Tibial artery (tissue), 4 donors: Measurements from ENCODE around the gene HEPACAM.

Source experiments
- DNase-seq, 2 donors: peaks; one replicate each; pipeline ENCODE4 v3.0.0-alpha.2; 2019
- H3K27ac ChIP-seq, 2 donors: fragments of 200-600 bp; sonication (generic) in 1 of 2; 1 replicate in 1 of 2; 2 replicates in 1 of 2; pipeline ENCODE4 v1.5.1; 2018 to 2019; ENCODE audit warnings: mild to moderate bottlenecking in 1 of 2
- H3K27me3 ChIP-seq, 2 donors: fragments of 200-600 bp; sonication (generic) in 1 of 2; one replicate each; pipeline versions ENCODE4 v1.5.1 to v1.6.0; 2016 to 2019
- H3K36me3 ChIP-seq, 3 donors: fragments of 200-600 bp; sonication (generic) in 2 of 3; one replicate each; pipeline ENCODE4 v1.5.1; 2016 to 2019; ENCODE audit warnings: mild to moderate bottlenecking in 2 of 3
- H3K4me1 ChIP-seq, 4 donors: fragments of 200-600 bp; sonication (generic) in 2 of 4; 1 replicate in 3 of 4; 2 replicates in 1 of 4; pipeline ENCODE4 v1.5.1; 2016 to 2019
- H3K4me3 ChIP-seq, 2 donors: fragments of 200-600 bp; sonication (generic) in 1 of 2; 1 replicate in 1 of 2; 2 replicates in 1 of 2; pipeline ENCODE4 v1.5.1; 2018 to 2019; ENCODE audit warnings: mild to moderate bottlenecking in 2 of 2
- H3K9me3 ChIP-seq, 3 donors: fragments of 200-600 bp; sonication (generic) in 1 of 3; one replicate each; pipeline ENCODE4 v1.5.1; 2016 to 2019
- CTCF ChIP-seq, 2 experiments: fragments of 200-600 bp in 1 of 2; fragments of 450-650 bp in 1 of 2; IDR thresholded peaks; one replicate each; pipeline ENCODE4 v1.5.1; 2017 to 2019; ENCODE audit warnings: antibody characterized with exemption in 2 of 2, mild to moderate bottlenecking in 1 of 2, moderate library complexity in 1 of 2
- intact Hi-C: fragments of 100-400 bp; cut with DNase I; formaldehyde crosslinking; loops from one replicate; pipeline ENCODE4 v1.15.0; 2023; ENCODE audit warnings: low total_unique reads

The HEPACAM gene

GRCh38 chr11:124877631-124877909 lies 58.3 kb downstream of the HEPACAM start:
- peaks cover 0 to 29% of the 10 kb centered on the region in 2 donors for H3K27me3 ChIP-seq
- DNase-seq = no peak
- H3K4me1 ChIP-seq = peaks cover 0 to 19% (median 11%) of the 10 kb centered on the region in 4 donors
- no peaks in the 10 kb centered on the region for H3K36me3 ChIP-seq
- intact Hi-C loops = no loop called here
- peak overlapping the region; percentile 56 to 59 for H3K4me3 ChIP-seq
- no peaks in the 10 kb centered on the region for H3K9me3 ChIP-seq
- peak overlapping the region in 1 of 2 donors; percentile 85 for H3K27ac ChIP-seq
- no peak for TF ChIP-seq CTCF (IDR thresholded peaks at IDR 0.05)

DNA sequence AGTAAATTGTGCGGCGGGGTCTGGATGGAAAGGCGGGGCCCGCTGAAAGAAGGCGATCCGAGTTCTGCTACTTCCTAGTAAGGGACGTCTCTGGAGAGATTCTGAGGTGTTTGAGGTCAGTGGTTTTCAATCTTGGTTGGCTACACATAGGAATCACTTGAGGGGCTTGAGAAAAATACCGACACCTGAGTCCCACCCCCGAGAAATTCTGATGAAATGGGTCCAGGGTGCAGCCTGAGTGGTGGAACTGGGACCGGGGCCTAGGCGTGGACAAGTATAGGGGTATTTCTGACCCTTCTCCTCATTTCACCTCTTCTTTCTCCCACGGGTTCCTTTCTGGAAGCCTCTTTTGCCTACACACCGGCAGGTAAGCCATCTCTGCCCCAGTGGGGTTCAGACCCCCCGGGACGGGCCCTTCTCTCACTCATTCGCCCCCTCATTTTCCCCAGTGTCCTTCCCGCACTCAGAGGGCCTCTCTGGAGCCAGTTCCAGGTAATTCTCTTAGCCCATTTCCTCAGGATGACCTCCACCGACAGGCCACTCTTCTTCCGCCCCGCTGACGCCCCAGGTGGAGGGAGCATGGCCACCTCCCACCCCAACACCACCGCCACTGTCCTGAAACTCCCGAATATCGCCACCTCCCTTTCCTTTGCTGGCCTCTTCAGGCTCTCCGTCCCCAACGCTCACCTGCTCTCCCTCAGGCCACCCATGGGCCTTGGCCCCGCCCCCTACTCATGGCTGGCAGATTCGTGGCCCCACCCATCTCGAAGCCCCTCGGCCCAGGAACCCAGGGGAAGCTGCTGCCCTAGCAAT lies 58.8 kb downstream of the HEPACAM start:
- no peak for TF ChIP-seq CTCF (IDR thresholded peaks at IDR 0.05)
- intact Hi-C loops = no loop called here
- H3K4me1 ChIP-seq = peaks cover 0 to 16% (median 11%) of the 10 kb centered on the region in 4 donors
- H3K36me3 ChIP-seq = no peaks in the 10 kb centered on the region
- H3K27me3 ChIP-seq = peaks cover 0 to 35% of the 10 kb centered on the region in 2 donors
- no peaks in the 10 kb centered on the region for H3K9me3 ChIP-seq
- peak in 1 of 2 donors; percentile 68 for DNase-seq
- peak overlapping the region; percentile 56 to 59 for H3K4me3 ChIP-seq
- H3K27ac ChIP-seq = peak overlapping the region; percentile 84 to 85

GRCh38 chr11:124875943-124876817 lies 59.7 kb downstream of the HEPACAM start:
- Histone ChIP-seq H3K9me3 (no peaks in the 10 kb centered on the region), H3K27me3 (peaks cover 0 to 35% of the 10 kb centered on the region in 2 donors), H3K4me3 (peak overlapping the region; percentile 56 to 59), H3K36me3 (no peaks in the 10 kb centered on the region), H3K4me1 (peaks cover 0 to 16% (median 11%) of the 10 kb centered on the region in 4 donors), H3K27ac (peak overlapping the region; percentile 84 to 85)
- peak; percentile 53 to 71 for TF ChIP-seq CTCF (IDR thresholded peaks at IDR 0.05)
- intact Hi-C loops = no loop called here
- DNase-seq = peak; percentile 92

- no peaks in the 10 kb centered on the region for H3K36me3 ChIP-seq
- H3K4me3 ChIP-seq = peak overlapping the region; percentile 56 to 59
- TF ChIP-seq CTCF (IDR thresholded peaks at IDR 0.05) = no peak
- no peak overlapping the region for H3K27ac ChIP-seq
- intact Hi-C loops = no loop called here
- H3K9me3 ChIP-seq = no peaks in the 10 kb centered on the region
- H3K27me3 ChIP-seq = peaks cover 0 to 43% of the 10 kb centered on the region in 2 donors
- peaks cover 0 to 16% (median 11%) of the 10 kb centered on the region in 4 donors for H3K4me1 ChIP-seq
- DNase-seq = peak in 1 of 2 donors; percentile 64
Observed at GRCh38 chr11:124875401-124875800, 60.4 kb downstream of the HEPACAM start.

GRCh38 chr11:124874571-124875255 lies 61.1 kb downstream of the HEPACAM start:
- peaks cover 0 to 50% of the 10 kb centered on the region in 2 donors for H3K27me3 ChIP-seq
- no peaks in the 10 kb centered on the region for H3K36me3 ChIP-seq
- H3K4me3 ChIP-seq = no peak overlapping the region
- no peak overlapping the region for H3K27ac ChIP-seq
- no peaks in the 10 kb centered on the region for H3K9me3 ChIP-seq
- intact Hi-C loops = no loop called here
- peak in 1 of 2 donors; percentile 50 for DNase-seq
- no peak for TF ChIP-seq CTCF (IDR thresholded peaks at IDR 0.05)
- peaks cover 0 to 16% (median 11%) of the 10 kb centered on the region in 4 donors for H3K4me1 ChIP-seq
